HG02798 (cell line): ENCODE results near the gene SOX14.

ENCODE experiments used
- ATAC-seq: cut with Tn5 transposase; IDR thresholded peaks from one replicate; pipeline ENCODE4 v1.9.1; 2021; ENCODE audit warnings: mild to moderate bottlenecking; ENCODE audit not compliant: unreplicated experiment, poor library complexity

The SOX14 gene

GRCh38 chr3:137767538-137768360 lies 3.6 kb downstream of the SOX14 start:
- ATAC-seq: no peak

GRCh38 chr3:137768361-137769321 lies 4.5 kb downstream of the SOX14 start:
- no peak for ATAC-seq

- no peak for ATAC-seq
Measured at GRCh38 chr3:137769322-137770065, 5.4 kb downstream of the SOX14 start.

DNA sequence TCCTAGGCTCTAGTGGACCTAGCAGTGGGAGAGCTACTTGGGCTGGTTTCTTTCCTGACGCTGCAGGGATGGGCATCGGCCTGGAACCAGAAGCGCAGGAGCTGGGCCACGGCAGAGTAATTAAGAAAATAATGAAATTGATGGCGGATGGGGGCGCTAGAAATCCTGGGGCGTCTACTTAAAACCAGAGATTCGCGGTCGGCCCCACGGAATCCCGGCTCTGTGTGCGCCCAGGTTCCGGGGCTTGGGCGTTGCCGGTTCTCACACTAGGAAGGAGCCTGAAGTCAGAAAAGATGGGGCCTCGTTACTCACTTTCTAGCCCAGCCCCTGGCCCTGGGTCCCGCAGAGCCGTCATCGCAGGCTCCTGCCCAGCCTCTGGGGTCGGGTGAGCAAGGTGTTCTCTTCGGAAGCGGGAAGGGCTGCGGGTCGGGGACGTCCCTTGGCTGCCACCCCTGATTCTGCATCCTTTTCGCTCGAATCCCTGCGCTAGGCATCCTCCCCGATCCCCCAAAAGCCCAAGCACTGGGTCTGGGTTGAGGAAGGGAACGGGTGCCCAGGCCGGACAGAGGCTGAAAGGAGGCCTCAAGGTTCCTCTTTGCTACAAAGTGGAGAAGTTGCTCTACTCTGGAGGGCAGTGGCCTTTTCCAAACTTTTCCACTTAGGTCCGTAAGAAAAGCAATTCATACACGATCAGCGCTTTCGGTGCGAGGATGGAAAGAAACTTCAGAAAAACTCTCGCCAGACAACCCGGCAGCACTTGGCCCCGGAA lies 6.1 kb downstream of the SOX14 start:
- ATAC-seq: no peak

DNA sequence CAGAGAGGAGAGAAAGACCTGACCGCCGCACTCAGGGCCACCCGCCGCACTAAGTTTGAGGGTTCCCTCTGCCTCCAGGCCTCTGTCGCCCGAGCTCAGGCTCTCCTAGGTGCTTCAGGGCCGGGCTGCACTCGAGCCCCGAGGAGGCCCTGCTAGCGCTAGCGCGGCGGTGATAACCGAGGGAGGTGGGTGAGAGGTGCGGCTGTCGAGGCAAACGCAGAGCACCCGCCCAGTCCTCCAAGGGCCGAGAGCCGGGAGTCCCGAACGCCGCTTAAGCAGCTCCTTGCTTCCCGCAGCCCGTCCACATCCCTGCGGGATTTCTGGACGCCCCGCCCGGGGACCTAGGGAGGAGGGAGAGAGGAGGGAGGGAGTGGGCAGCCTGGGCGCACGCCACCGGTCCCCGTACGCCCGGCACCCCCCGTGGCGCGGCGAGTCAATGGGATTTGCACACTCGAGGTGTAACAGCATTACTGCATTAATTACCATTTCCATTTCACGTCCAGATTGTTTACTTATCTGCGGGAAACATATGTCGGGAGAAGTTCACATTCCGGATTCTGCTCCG lies 6.8 kb downstream of the SOX14 start:
- ATAC-seq: no peak

DNA sequence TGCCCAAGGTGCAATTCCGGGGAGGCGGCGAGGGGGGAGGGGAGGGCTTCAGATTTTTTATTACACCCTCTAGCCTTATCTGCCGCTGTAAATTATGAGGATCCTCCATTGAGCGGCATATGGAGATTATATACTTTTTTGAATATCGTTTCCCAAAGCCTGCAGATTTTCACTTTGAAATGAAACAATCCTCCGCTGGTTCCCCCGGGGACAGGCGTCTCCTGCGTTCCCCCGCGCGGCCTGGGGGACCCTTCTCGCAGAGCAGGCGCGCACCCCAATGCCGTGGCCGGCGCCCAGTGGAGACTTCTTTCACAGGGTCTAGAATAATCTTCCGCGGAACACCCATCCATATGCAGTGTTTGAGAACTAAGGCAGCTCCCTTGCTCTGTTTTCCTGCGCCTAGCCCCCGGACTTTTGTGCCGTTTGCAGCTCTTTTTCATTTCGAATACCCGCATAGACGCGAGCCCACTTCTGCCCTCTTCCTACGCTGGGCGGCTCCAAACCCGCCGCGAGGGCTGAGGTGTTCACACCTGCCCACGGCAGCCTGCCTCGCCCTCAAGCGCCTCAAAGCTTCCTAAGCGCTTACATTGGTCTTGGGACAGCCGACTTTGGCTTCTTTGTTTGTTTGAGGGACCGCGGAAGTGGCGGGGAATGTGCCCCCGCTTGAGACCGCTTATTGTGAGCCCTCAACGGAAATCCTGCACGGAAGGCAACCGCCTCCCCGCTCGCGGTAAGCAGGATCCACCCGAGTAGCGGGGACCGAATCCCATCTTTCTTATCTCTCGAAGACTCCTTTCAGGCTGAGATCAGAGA lies 7.5 kb downstream of the SOX14 start:
- ATAC-seq: no peak

DNA sequence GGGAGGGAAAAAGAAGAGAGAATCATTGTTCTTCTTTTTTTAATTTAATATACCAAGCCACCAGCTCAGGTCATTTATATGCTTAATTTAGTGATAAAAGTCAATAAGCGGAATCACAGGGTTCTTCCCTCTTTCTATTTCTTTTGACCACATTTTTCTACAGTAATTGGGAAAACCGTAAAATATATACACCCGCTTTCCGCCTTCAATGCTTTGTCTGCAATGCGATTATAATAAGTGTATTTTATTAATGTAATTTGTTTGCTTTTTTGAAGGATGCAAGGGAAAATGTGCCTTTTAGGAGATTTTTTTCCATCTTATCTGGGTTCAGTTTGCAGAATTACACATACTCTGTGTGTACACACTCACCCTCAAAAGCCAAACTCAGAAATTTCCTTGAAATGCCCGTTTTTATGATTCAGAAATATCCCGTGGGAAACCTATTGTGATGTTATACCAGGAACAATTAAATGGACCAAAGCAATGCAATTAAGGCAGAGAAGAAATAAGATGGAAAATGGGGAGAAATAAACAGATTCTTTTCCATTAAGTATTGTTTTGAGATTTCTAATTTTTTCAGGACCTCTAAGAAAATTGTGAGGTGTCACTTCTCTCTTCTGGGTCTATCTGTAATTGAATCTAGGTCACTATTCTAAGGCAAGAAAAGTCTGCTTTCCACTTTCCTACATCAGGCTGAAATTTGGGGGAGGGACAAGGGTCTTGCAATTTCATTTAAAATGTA lies 8.3 kb downstream of the SOX14 start:
- no peak for ATAC-seq

DNA sequence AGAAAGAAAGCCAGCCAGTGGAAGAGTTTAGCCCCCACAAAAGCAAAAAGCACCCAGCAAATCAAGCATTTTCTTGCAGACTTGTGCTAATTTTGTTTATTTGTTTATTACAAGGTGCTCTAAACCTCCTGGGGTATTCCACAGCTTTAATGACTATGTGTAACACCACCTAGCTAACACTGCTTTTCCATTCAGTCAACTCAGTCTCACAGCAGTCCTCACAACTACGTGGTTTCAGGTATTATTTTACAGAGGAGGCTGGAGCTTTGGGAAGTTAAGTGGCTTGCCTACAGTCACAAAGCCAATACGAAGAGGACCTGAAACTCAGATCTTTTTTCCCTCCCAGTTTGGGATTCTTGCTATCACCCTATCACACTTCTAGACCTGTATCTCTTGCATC lies 14.8 kb downstream of the SOX14 start:
- ATAC-seq: no peak

DNA sequence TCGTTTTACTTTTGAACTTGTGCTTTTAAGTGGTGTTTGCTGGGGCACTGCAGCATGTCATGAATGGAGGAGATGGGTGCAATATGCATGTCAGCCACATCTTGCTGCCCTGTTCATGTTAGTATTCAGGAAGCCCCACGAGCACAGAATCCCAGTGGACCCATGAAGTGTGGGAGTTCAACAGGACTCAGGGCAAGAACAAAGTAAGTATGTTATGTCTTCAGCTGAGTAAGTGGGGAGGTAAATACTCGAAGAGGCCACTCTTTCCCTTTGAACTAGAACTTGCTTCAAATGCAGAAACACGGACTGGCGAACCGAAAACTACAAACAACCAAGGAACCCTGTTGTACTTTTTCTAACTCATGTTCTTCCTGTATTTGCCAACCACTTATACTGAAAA lies 23.4 kb downstream of the SOX14 start:
- ATAC-seq: no peak

DNA sequence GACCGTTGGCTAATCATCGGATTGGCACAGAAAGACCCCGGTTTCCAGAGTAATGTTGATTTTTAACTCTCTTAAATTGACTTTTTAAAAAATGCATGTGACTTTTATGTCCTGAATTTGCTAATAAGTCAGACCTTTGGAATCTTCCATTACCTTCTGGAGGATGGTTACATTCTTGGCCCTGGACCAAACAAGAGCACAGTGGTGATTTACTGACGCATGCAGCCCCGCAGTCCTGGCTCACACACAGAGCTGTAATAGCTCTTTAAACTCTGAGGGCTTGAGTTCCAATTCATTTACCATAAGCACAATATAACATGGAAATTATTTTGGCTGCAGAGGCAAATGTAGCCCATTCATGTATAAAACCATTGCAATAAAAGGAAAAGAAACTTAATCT lies 25.1 kb downstream of the SOX14 start:
- ATAC-seq: no peak

DNA sequence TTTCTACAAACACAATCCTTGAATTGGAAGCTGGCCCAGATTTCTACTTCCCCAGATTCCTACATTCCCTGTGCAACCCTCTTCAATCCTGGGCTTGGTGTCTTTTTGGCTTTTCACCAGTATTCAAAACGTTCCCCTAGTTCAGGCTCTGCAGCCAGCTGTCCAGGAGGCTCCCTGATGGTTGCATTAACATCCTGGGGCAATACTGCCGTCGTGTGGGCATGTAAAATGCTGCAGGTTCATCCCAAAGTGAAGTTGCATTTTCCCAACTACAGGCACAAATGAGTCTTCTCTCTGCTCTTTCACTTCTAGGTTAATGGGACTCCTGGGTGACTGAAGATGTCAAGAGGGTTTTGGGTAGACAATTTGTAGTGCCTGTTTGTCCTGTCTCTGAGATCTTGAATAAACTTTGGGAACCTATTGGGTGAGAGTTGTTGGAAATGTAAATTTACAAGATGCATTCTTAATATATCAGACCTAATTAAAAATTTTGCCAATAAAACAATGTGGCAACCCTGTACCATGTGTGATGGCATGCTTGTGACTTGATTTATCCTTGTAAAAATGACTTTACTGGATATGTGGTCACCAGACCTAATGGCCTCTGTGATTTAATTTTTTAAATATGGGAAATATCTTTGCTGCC lies 28.6 kb downstream of the SOX14 start:
- no peak for ATAC-seq

- peak; percentile 47 for ATAC-seq
Measured at GRCh38 chr3:137796993-137797392, 32.9 kb downstream of the SOX14 start.

DNA sequence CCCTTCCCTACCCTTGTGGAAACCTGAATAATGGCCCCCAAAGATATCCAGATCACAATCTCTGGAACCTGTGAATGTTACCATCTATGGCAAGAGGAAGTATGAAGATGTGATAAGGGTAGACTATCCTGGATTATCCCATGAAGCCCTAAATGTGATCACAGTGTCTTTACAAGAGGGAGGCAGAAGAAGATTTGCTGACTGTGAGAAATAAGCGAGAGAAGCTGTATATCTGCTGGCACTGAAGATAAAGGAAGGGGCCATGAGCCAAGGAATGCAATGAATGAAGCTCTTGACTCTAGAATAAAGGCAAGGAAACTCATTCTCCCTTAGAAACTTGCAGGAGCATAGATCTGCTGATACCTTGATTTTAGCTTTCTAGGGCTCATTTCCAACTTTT lies 39.1 kb downstream of the SOX14 start:
- ATAC-seq: no peak

GRCh38 chr3:137807998-137808397 lies 43.9 kb downstream of the SOX14 start:
- no peak for ATAC-seq

DNA sequence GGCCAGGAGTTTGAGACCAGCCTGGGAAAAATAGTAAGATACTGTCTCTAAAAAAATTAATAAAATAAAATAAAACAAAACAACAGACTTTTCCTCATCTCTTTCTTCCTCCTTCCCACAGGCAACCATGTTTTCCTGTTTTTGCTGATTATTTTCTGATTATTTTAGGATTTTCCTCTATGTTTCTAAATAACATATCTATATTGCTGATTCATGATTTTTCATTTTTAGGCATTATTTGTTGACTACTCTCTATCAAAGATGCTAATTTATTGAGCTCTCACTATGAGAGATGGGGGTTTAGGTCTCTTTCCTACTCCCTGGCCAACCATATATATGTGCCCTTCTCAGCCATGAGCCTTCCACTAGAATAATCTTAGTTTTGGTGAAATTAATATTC lies 45.4 kb downstream of the SOX14 start:
- ATAC-seq: no peak

GRCh38 chr3:137812023-137812422 lies 47.9 kb downstream of the SOX14 start:
- no peak for ATAC-seq

GRCh38 chr3:137815251-137815650 lies 51.1 kb downstream of the SOX14 start:
- no peak for ATAC-seq
